Heart right ventricle (tissue), 16 donors: ENCODE data around the gene ADAM8. TPM values are rescaled to one million over a fixed set of nuclear protein-coding genes. Genes with fewer than 3 reads are reported as not detected.

Experiments used
- ATAC-seq, 8 donors: fragments of 200-7000 bp; cut with Tn5 transposase; one replicate each; pipeline ENCODE4 v1.9.1; 2020; ENCODE audit warnings: mild to moderate bottlenecking in 8 of 8, moderate library complexity in 8 of 8, moderate number of reproducible peaks in 1 of 8
- DNase-seq, 2 donors: peaks; one replicate each; pipeline ENCODE4 v3.0.0-alpha.2; 2020
- H3K27ac ChIP-seq, 10 donors: fragments of 200-600 bp; sonication (generic) in 2 of 10; one replicate each; pipeline versions ENCODE4 v1.5.0 to v1.8.0; 2020 to 2022; ENCODE audit warnings: mild to moderate bottlenecking in 3 of 10
- H3K27me3 ChIP-seq, 7 donors: fragments of 200-600 bp; one replicate each; pipeline ENCODE4 v1.8.0; 2021 to 2022; ENCODE audit warnings: mild to moderate bottlenecking in 2 of 7
- H3K36me3 ChIP-seq, 9 donors: fragments of 200-600 bp; sonication (generic) in 1 of 9; one replicate each; pipeline versions ENCODE4 v1.5.0 to v1.8.0; 2020 to 2022; ENCODE audit warnings: mild to moderate bottlenecking in 2 of 9
- H3K4me1 ChIP-seq, 9 donors: fragments of 200-600 bp; sonication (generic) in 1 of 9; one replicate each; pipeline versions ENCODE4 v1.5.0 to v1.8.0; 2020 to 2022; ENCODE audit warnings: mild to moderate bottlenecking in 4 of 9
- H3K4me3 ChIP-seq, 10 donors: fragments of 200-600 bp; sonication (generic) in 2 of 10; one replicate each; pipeline versions ENCODE4 v1.5.0 to v1.8.0; 2020 to 2022; ENCODE audit warnings: mild to moderate bottlenecking in 7 of 10, moderate library complexity in 2 of 10
- H3K9me3 ChIP-seq, 11 donors: fragments of 200-600 bp in 10 of 11; sonication (generic) in 2 of 11; one replicate each; pipeline versions ENCODE4 v1.5.0 to v1.8.0; 2013 to 2022; ENCODE audit warnings: mild to moderate bottlenecking in 2 of 11, control low read depth in 1 of 11, moderate library complexity in 1 of 11
- CTCF ChIP-seq, 9 donors: fragments of 200-600 bp; sonication (generic) in 2 of 9; IDR thresholded peaks; one replicate each; pipeline versions ENCODE4 v1.5.0 to v1.8.0; 2021 to 2022; ENCODE audit warnings: antibody characterized with exemption in 9 of 9, mild to moderate bottlenecking in 5 of 9, moderate library complexity in 1 of 9
- WGBS, 2 donors: extraction: QIAGEN DNeasy Blood & Tissue Kit; methylation state at CpG; one replicate each; pipeline ENCODE4 v1.1.7; 2013; ENCODE audit warnings: inconsistent platforms in 1 of 2; 5-methylcytosine and 5-hydroxymethylcytosine counted together
- intact Hi-C, 10 donors: fragments of 100-400 bp; cut with DNase I; formaldehyde crosslinking; loops; one replicate each; pipeline versions ENCODE4 v1.11.1 to v1.14.2; 2022
- polyA plus RNA-seq, 2 donors: library from polyadenylated mRNA; stranded (reverse); fragments of 200-250 nt; gene quantifications; one replicate each; pipeline ENCODE4 v1.2.3, GENCODE V29; 2013
- total RNA-seq, 10 donors: library from RNA; stranded (reverse); fragmentation: NEBNext Ultra II Directional in 3 of 10; extraction: Animal tissue kit (Norgen Biotek cat#: 25700) in 3 of 10; gene quantifications; one replicate each; pipeline versions ENCODE4 v1.2.1 to v1.2.4, GENCODE V29; 2021 to 2023
- donor health status: Arrhythmogenic right ventricular cardiomyopathy.
- donor health status: ischemic (EF 13 %, LVEDD 7.1; RV severe dilation, severe dysfunction).
- donor health status: healthy with polysubstance abuse.
- donor health status: DM: no; HTN: yes; CAD: no.
- donor health status: DM: no; HTN: no; CAD: no.
- donor health status: ischemic (EF 25% LVEDD 6.9; RV normal size, moderate dysfunction).
- donor health status: ischemic (EF 25% LVEDD 5.7; RV mildly dilated, moderate dysfunction).
- donor health status: healthy.
- donor health status: DM: yes; HTN: yes; CAD: no.
- donor health status: Ischemic cardiomyopathy.
- donor health status: ischemic (EF 35%, LVEDD 5.7; RV mildly dilated, moderate dysfunction).
- donor health status: nonischemic (EF 11% LVEDD 7.7; RV severe dilation, severe dysfunction).
- donor health status: DM: yes; HTN: yes; CAD: no.
- donor health status: PGD.
- donor health status: ischemic (EF 29% LVEDD 5.4; RV normal size, mild dysfunction).
- donor health status: nonischemic (EF 23%, LVEDD 6.1; RV moderate dilation, normal function).

ADAM8 gene
- total and polyA plus RNA-seq, 12 donors = 0.88 to 6.5 (median 1.6) TPM

- Histone ChIP-seq H3K9me3 (no peaks in the 10 kb centered on the region), H3K36me3 (no peaks in the 10 kb centered on the region), H3K27ac (no peak overlapping the region), H3K27me3 (peaks cover 34 to 98% (median 96%) of the 10 kb centered on the region in 7 donors), H3K4me3 (no peak overlapping the region), H3K4me1 (peaks cover 0 to 35% (median 22%) of the 10 kb centered on the region in 9 donors)
- intact Hi-C loops = no loop called here
- TF ChIP-seq CTCF (IDR thresholded peaks at IDR 0.05) = no peak
- DNase-seq (no peak), ATAC-seq (no peak)
- 69 to 74% methylated on average over 15 of the region's 15 CpGs for WGBS, 2 donors
These were observed 36.7 kb downstream of the ADAM8 start for GRCh38 chr10:133239990-133240389.

GRCh38 chr10:133238466-133238804, 38.2 kb downstream of the ADAM8 start:
- Histone ChIP-seq H3K9me3 (no peaks in the 10 kb centered on the region), H3K4me1 (peaks cover 0 to 36% (median 22%) of the 10 kb centered on the region in 9 donors), H3K4me3 (no peak overlapping the region), H3K27ac (no peak overlapping the region), H3K27me3 (peaks cover 34 to 96% (median 90%) of the 10 kb centered on the region in 7 donors), H3K36me3 (no peaks in the 10 kb centered on the region)
- intact Hi-C loops = no loop called here
- ATAC-seq = no peak
- TF ChIP-seq CTCF (IDR thresholded peaks at IDR 0.05) = no peak
- DNase-seq = no peak
- WGBS, 2 donors = 14 to 16% methylated on average over 15 of the region's 15 CpGs

GRCh38 chr10:133237588-133238465, 38.8 kb downstream of the ADAM8 start, which contains the start of gene VENTX:
Gene VENTX, plus strand, starts transcription at chr10:133237855. Its CDS starts 60 bp downstream, at chr10:133237915.
- no peak for DNase-seq
- Histone ChIP-seq H3K4me1 (peaks cover 0 to 36% (median 22%) of the 10 kb centered on the region in 9 donors), H3K27ac (peak within 1 kb of the TSS in 2 of 10 donors; percentile 29 to 85), H3K36me3 (no peaks in the 10 kb centered on the region), H3K9me3 (no peaks in the 10 kb centered on the region), H3K27me3 (peaks cover 34 to 96% (median 92%) of the 10 kb centered on the region in 7 donors), H3K4me3 (peak within 1 kb of the TSS in 8 of 10 donors; percentile 1 to 51 (median 30))
- TF ChIP-seq CTCF (IDR thresholded peaks at IDR 0.05) = no peak
- no peak for ATAC-seq
- WGBS, 2 donors = 5 to 9% methylated on average over 53 to 60 of the region's 60 CpGs
- intact Hi-C loops = no loop called here

GRCh38 chr10:133237241-133237587, 39.5 kb downstream of the ADAM8 start:
- intact Hi-C loops = no loop called here
- TF ChIP-seq CTCF (IDR thresholded peaks at IDR 0.05) = no peak

More at GRCh38 chr10:133237241-133237587, 39.5 kb downstream of the ADAM8 start:
- 1 to 3% methylated on average over 32 of the region's 32 CpGs for WGBS, 2 donors
- DNase-seq = no peak
- ATAC-seq = peak in 1 of 8 donors; percentile 12
- no peak overlapping the region for H3K27ac ChIP-seq
- peaks cover 34 to 96% (median 92%) of the 10 kb centered on the region in 7 donors for H3K27me3 ChIP-seq
- no peaks in the 10 kb centered on the region for H3K9me3 ChIP-seq
- H3K4me1 ChIP-seq = peaks cover 0 to 36% (median 22%) of the 10 kb centered on the region in 9 donors
- H3K36me3 ChIP-seq = no peaks in the 10 kb centered on the region
- H3K4me3 ChIP-seq = peak overlapping the region in 6 of 10 donors; percentile 22 to 51 (median 32)
